AG10803 (cell line): ENCODE measurements around the gene C16orf46.

Experiments used
- DNase-seq: peaks from one replicate; pipeline ENCODE4 v3.0.0; 2010; ENCODE audit warnings: low read depth
- H3K4me3 ChIP-seq: 2 replicates; pipeline ENCODE4 v1.5.1; 2011; ENCODE audit warnings: mild to moderate bottlenecking, low read length, control low read depth
- TF ChIP-seq, protein P1 (sequence below): conservative IDR thresholded peaks from 2 replicates; pipeline ENCODE4 v1.5.1; 2011; ENCODE audit warnings: mild to moderate bottlenecking, low read length, control low read depth, inconsistent platforms

C16orf46 gene

DNA sequence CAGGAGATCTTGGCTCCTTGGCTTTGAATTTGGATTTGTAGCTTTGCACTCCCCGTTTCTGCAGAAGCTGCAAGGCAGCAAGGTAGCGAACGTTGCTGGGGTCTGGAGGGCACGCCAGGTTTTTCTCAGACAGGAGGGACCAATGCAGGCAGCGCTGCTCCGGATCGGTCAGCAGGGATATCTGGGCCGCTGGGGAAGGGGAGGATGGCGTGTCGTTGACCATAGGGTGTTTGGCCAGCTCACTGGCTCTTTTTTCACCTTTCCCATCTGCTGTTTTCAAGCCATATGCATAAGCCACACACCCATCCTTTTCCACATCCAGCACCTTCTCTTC, 15.8 kb downstream of the C16orf46 start:
- no peak overlapping the region for H3K4me3 ChIP-seq
- TF ChIP-seq, protein P1, sequence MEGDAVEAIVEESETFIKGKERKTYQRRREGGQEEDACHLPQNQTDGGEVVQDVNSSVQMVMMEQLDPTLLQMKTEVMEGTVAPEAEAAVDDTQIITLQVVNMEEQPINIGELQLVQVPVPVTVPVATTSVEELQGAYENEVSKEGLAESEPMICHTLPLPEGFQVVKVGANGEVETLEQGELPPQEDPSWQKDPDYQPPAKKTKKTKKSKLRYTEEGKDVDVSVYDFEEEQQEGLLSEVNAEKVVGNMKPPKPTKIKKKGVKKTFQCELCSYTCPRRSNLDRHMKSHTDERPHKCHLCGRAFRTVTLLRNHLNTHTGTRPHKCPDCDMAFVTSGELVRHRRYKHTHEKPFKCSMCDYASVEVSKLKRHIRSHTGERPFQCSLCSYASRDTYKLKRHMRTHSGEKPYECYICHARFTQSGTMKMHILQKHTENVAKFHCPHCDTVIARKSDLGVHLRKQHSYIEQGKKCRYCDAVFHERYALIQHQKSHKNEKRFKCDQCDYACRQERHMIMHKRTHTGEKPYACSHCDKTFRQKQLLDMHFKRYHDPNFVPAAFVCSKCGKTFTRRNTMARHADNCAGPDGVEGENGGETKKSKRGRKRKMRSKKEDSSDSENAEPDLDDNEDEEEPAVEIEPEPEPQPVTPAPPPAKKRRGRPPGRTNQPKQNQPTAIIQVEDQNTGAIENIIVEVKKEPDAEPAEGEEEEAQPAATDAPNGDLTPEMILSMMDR, result no peak
- no peak for DNase-seq

DNA sequence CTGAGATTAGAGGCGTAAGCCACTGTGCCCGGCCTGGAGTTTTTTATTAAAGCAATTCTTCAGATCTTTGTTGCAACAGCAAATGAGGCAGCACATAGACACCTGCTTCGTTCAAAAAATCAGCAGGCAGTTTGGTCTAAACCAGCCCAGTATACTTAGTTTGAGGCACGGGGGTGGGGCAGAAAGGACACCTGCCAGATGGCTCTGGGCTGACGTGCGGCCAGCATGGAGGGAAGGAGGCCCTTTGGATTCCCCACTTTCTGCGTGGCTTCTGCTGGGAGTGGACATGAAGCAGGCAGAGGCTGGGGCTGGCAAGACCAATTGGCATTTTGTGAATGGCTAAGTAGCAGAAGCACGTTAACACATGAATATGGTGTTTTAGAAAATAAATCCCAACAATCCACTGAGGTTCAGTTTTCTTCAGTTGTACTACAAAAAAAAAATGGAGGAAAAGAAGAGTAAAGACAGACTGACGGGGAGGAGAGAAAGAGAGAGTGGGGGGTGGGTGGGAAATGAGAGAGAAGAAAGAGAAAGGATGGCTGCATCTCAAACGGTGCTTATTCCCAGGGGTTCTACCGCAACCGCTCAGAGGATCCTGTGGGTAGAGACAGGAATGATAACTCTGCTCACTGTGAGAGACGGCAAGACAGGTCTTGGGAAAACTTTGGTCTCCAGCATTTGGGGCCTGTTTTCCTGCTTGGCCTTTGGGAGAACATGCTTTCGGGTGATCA, 16.3 kb downstream of the C16orf46 start:
- DNase-seq, result no peak
- TF ChIP-seq, protein P1, result no peak

DNA sequence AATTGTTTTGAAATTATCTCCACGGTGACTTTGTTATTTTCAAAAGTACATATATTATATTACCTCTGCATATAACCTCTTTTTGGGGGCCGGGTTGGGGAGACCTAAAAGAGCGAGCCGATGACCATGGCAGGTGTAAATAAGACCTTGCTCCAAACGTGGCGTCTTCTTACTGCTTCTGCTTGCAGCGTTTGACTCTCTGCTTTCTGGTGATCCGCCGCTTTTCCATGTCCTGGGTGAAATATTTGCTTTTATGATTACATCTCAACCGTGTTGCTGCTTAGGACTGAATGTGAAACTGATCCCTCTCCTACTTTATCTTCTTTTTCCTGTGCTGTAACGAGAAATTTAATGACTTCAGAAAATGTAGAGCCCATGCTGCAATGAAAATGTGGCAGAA, 23.3 kb downstream of the C16orf46 start:
- TF ChIP-seq, protein P1, result no peak
- H3K4me3 ChIP-seq, result no peak overlapping the region
- no peak for DNase-seq

More for the DNA sequence above, 16.3 kb downstream of the C16orf46 start:
- no peak overlapping the region for H3K4me3 ChIP-seq

DNA sequence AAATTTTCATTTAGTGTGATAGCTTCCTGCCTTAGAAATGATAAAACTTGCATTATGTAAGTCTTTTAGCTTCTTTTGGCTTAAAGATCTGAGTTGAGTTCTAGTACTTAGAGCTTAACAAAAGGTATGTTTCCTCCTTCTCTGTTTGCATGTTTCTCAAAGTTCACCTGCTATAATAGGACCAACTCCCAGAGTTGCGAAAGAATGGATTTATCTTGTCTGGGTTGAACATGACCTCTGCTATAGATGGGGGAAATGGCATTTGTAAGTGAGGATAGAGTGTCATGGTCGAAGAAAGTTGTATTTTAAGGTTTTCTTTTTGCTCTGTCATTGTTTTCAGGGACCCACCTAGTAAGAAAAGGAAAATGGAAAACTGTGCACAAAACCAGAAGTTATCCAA, 34.2 kb downstream of the C16orf46 start:
- H3K4me3 ChIP-seq, result no peak overlapping the region
- TF ChIP-seq, protein P1, result no peak
- no peak for DNase-seq

DNA sequence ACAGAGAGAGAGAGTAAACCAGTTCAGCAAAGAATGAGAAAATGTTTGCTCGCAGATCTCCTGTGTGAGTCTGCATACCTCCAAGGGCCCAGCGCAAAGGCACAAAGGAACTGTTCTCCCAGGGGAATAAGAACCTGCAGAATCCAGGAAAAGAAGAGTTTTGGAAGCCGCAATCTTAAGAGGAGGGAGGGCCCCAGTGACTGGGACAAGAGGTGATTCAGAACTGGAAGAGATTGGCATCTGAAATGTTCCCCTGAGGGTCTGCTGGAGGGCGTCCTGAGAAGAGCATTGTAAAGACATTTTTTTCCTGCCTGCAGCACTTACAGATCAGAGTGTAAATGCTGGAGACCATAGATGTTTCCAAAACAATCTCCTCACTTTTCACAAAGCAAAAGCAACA, 35.3 kb downstream of the C16orf46 start:
- TF ChIP-seq, protein P1, result no peak
- DNase-seq, result no peak
- no peak overlapping the region for H3K4me3 ChIP-seq

DNA sequence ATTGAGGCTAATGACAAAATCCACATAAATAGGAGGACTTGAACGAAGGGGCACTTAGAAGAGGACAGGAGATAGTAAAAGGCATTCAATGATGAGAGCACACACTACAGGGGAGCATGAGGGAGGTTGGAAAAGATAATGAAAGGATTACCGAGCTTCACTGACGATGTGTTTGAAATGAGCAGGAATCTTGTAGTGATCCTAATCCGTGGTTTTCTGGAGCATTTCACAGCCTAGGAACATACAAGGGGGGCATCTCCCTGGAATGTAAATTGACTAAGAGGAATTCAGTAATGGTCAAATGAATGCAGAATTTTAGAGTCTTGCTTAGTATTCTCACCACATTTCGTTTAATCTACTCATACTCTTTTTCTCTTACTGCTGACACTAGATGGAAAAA, 36.2 kb downstream of the C16orf46 start:
- DNase-seq, result peak; percentile 46
- H3K4me3 ChIP-seq, result no peak overlapping the region
- TF ChIP-seq, protein P1, result no peak

DNA sequence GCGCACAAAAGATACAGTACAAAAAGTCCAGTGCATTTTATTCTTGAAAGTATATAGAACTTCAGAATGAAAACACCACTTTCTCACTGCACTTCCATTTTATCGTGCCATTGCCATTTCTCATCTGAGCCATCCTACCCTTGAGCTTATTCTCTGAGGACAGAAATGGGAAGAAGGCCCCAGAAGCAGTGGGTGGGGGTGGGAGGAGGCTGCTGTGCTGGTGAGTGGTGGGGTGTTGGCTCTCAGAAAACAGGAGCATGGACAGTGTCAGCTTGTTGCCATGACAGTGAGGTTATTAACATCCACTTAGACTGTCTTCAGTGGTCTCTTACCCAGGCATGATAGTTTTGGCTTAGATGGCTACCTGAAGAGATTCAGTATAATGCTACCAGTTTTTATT, 36.9 kb downstream of the C16orf46 start:
- no peak overlapping the region for H3K4me3 ChIP-seq
- TF ChIP-seq, protein P1, result no peak
- DNase-seq, result no peak
